ENCODE measurements around the gene EBF4.

GRCh38 chr20:2709205-2709981, 16.8 kb downstream of the EBF4 start:
- no peak for TF ChIP-seq GABPA (IDR thresholded peaks at IDR 0.05; ENCODE audit: low read depth)
- no peak for TF ChIP-seq TAF1 (IDR thresholded peaks at IDR 0.05; ENCODE audit: borderline replicate concordance, low read depth, low read length)
- no peak for TF ChIP-seq POLR2AphosphoS5 (IDR thresholded peaks at IDR 0.05; ENCODE audit: low read length)
- no peak for TF ChIP-seq SMC3 (IDR thresholded peaks at IDR 0.05; ENCODE audit: borderline replicate concordance, low read length)
- TF ChIP-seq CTCF (IDR thresholded peaks at IDR 0.05 in 2 of 3, conservative IDR thresholded peaks at IDR 0.05 in 1 of 3; ENCODE audit: control insufficient read depth in 2 of 3, extremely low read depth in 1 of 3, insufficient read depth in 1 of 3, low read depth in 3 of 3, low read length in 3 of 3) = no peak
- no peak for TF ChIP-seq USF2 (IDR thresholded peaks at IDR 0.05; ENCODE audit: borderline replicate concordance, low read depth, low read length)
- TF ChIP-seq CEBPB (IDR thresholded peaks at IDR 0.05; ENCODE audit: borderline replicate concordance in 1 of 2, low read depth in 2 of 2, low read length in 2 of 2) = no peak
- no peak for TF ChIP-seq POLR2A (IDR thresholded peaks at IDR 0.05; ENCODE audit: low read depth, low read length)
- TF ChIP-seq ATF2 (IDR thresholded peaks at IDR 0.05; ENCODE audit: low read length) = no peak
- no peak for TF ChIP-seq EP300 (IDR thresholded peaks at IDR 0.05; ENCODE audit: borderline replicate concordance in 1 of 2, control insufficient read depth in 1 of 2, low read depth in 2 of 2, low read length in 2 of 2)
- TF ChIP-seq ZNF274 (IDR thresholded peaks at IDR 0.05; ENCODE audit: insufficient read depth, insufficient read length) = no peak
- TF ChIP-seq TCF12 (IDR thresholded peaks at IDR 0.05; ENCODE audit: low read depth, low read length) = no peak

Measured in GM12878 (cell line).